Measurements from ENCODE around the gene PHLDB3.
"Not testable (repeated sequence)": the region's sequence is repeated elsewhere in the genome, so short reads cannot be mapped to it uniquely, and the experiment has no call there.

The PHLDB3 gene

DNA sequence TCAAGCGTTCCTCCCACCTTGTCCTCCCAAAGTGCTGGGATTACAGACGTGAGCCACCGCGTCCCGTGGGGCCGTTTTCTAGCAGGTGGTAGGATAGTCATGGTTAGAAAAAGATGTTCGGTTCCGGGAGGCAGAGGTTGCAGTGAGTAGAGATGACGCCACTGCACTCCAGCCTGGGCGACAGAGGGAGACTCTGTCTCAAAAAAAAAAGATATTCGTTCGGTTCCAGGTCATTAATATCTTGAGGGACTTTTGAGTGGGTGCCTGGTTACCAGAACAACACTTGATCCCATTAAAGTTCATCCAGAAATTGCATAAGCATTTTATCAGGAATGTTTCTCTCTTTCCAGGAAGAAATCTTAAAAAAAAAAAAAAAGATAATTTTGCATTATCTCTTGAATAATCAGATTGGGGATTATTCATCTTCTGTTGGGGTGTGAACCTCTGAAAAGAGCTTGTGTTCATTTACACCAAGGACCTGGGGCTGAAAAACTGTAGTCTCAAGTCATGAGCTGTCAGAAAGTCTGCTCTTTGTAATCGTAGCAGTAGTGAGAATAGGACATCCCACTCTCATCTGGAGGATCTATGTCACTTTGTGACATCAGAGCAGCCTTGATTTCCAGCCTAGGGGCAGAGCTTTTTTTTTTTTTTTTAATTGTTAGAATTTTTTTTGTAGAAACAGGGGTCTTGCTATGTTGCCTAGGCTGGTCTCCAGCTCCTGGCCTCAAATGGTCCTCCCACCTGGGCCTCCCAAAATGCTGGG, 23.5 kb upstream of the PHLDB3 start:
- no peak for DNase-seq (ENCODE audit: low spot score)
- TF ChIP-seq, protein P1, sequence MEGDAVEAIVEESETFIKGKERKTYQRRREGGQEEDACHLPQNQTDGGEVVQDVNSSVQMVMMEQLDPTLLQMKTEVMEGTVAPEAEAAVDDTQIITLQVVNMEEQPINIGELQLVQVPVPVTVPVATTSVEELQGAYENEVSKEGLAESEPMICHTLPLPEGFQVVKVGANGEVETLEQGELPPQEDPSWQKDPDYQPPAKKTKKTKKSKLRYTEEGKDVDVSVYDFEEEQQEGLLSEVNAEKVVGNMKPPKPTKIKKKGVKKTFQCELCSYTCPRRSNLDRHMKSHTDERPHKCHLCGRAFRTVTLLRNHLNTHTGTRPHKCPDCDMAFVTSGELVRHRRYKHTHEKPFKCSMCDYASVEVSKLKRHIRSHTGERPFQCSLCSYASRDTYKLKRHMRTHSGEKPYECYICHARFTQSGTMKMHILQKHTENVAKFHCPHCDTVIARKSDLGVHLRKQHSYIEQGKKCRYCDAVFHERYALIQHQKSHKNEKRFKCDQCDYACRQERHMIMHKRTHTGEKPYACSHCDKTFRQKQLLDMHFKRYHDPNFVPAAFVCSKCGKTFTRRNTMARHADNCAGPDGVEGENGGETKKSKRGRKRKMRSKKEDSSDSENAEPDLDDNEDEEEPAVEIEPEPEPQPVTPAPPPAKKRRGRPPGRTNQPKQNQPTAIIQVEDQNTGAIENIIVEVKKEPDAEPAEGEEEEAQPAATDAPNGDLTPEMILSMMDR (IDR thresholded peaks at IDR 0.05; ENCODE audit: extremely low read depth, insufficient read depth, missing control alignments) = no peak
- in situ Hi-C loops (cut with MboI; ENCODE audit: low pct_unique_long_range_greater_than_20kb, low sequenced_read_pairs, unreplicated experiment) = no loop called here

DNA sequence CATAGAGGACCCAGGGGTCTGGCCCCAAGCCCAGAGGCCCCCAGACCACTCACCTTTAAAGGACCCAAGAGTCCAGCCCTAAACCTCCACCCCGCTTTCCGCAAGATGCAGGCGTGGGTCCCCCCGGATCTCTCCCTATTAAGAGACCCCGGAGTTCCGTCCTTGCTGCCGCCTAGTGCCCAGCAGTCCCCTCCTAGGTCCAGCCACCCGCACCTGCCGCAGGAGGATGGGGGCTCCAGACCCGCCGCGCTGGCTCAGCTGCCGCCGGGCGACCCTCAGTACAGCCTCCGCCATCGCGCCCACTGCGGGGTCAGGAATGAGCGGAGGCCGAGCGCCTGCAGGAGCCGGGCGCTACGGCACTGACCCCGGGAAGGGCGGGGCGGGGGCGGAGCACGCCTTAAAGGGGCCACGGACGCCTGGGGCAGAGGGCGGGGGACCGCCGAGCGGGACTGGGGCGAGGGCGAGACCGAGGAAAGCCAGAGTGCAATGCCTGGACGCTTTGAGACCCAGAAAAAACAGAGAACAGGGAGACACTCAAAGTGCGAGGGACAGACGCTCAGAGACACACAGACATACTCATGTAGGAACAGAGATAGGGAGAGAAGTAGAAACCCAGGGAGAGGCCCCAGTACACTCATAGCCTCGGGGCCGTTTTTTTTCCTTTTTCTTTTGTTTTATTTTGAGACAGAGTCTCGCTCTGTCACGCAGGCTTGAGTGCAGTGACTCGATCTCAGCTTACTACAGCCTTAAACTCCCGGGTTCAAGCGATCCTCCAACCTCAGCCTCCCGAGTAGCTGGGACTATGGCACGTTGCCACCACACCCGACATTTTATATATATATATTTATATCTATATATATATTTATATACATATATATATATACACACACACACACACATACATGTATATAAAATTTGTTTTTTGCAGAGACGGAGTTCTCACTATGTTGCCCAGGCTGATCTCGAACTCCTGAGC, 22.6 kb upstream of the PHLDB3 start, which contains the start of gene ETHE1:
TSS of gene ETHE1 (minus strand) at position 318 of the 976 bp plus-strand sequence. CDS start at position 294, 24 bp downstream.
- peak; percentile 86 for DNase-seq (ENCODE audit: low spot score)
- in situ Hi-C loops (cut with MboI; ENCODE audit: low pct_unique_long_range_greater_than_20kb, low sequenced_read_pairs, unreplicated experiment) = no loop called here
- TF ChIP-seq, protein P1 (IDR thresholded peaks at IDR 0.05; ENCODE audit: extremely low read depth, insufficient read depth, missing control alignments) = no peak

DNA sequence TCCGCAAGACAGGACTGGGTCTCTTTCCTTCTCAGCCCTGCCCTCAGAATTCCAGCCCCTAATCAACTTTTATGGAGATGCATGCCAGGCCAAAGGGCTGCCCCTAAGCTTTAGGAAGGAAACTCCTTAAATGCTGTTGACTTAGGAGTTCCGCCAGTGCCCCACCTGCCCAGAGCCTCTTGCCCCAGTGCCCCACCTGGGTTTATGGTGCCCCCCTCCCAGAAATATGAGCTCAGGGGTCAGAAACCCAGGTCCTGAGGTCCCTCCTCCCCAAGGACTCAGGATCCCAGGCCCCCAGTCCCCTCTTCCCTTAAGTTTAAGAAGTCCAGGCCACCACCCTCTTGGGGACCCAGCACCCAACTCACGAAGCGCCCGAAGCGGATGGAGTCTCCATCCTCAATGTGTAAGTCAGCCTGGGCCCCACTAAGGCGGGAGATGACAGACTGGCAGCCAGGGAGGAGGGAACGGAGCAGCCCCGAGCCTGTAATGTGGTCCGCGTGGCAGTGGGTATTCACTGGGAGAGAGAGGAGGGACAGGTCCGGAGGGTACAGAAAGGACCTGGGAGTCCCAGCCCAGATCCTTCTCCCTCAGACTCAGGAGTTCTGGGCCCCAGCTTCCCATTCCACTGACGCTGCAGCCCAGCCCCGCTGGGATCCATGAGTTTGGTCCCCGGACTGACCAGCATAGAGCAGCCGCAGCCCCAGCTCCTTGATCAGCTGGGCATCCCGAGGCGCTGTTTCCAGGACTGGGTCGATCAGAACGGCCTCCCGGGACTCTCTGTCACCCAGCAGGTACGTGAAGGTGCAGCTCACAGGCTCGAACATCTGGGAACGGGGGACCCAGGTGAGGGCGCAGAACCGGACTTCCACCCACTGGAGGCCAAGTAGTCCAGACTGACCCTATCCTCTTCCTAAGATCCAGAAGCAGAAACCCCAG, 21.6 kb upstream of the PHLDB3 start:
- in situ Hi-C loops (cut with MboI; ENCODE audit: low pct_unique_long_range_greater_than_20kb, low sequenced_read_pairs, unreplicated experiment) = no loop called here
- TF ChIP-seq, protein P1 (IDR thresholded peaks at IDR 0.05; ENCODE audit: extremely low read depth, insufficient read depth, missing control alignments) = no peak
- no peak for DNase-seq (ENCODE audit: low spot score)

DNA sequence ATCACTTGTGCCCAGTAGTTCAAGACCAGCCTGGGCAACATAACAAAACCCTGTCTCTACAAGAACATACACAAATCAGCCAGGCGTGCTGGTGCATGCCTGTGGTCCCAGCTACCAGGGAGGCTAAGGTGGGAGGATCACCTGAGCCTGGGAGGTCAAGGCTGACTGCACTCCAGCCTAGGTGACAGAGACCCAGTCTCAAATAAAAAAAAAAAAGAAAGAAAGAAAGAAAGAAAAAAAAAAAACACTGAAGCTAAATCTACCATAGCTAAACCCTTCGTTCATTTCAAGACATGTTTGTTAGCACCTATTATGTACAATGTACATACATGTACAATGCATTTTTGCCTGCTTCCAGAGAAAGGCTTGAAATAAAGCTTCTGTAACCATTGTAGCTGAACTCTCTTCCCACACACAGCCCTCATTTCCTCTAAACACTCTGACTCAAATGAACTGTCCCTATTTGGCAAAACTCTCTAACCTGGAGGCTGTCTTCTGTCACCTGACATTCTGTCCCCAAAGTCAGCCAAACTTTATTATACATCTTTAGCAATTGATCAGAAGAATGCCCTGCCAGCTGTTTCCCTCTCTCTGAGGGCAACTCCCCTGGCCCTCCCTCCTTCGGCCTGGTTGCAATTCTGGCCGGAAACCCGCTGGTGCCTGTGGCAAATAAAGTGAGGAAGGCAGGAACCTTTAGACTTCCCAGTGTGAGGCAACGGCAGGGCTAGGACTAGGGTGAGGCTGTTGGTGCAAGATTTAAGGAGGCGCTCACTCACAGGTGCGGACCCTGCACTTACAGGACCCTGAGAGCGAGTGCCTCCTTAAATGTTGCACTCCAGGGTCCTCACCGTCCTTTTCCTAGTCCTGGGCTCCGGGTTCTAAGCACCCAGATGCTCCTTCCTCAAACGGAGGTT, 20.6 kb upstream of the PHLDB3 start:
- in situ Hi-C loops (cut with MboI; ENCODE audit: low pct_unique_long_range_greater_than_20kb, low sequenced_read_pairs, unreplicated experiment) = loop anchor here (5.0 kb wide), 1 partner anchor 78 kb away; no protein-coding TSS in a partner anchor
- DNase-seq (ENCODE audit: low spot score) = peak; percentile 73
- TF ChIP-seq, protein P1 (IDR thresholded peaks at IDR 0.05; ENCODE audit: extremely low read depth, insufficient read depth, missing control alignments) = no peak

DNA sequence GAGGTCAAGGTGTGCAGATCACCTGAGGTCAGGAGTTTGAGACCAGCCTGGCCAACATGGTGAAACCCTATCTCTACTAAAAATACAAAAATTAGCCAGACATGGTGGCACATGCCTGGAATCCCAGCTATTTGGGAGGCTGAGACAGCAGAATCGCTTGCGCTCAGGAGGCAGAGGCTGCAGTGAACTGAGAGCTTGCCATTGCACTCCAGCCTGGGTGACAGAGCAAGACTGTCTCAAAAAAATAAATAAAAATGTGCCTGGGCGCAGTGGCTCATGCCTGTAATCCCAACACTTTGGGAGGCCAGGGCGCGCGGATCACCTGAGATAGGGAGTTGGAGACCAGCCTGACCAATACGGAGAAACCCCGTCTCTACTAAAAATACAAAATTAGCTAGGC, 19.1 kb upstream of the PHLDB3 start:
- in situ Hi-C loops (cut with MboI; ENCODE audit: low pct_unique_long_range_greater_than_20kb, low sequenced_read_pairs, unreplicated experiment) = loop anchor here (5.0 kb wide), 1 partner anchor 76 kb away; no protein-coding TSS in a partner anchor
- not testable (repeated sequence) for DNase-seq (ENCODE audit: low spot score)

DNA sequence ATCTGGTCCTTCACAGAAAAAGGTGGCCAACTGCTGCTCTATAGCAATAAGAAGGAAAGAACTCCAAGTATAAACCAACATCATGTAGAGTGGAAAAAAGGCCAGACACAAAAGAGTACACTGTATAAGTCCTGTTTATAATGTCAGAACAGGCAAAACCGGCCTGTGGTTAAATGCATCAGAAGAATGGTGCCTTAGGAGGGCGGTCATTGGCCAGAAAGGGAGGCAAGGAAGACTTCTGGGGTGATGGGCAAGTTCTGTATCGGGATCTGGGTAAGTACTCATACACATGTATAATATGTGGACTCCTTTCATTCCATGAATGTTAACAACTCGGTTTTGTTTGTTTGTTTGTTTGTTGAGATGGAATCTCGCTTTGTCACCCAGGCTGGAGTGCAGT, 18.4 kb upstream of the PHLDB3 start:
- no peak for DNase-seq (ENCODE audit: low spot score)
- TF ChIP-seq, protein P1 (IDR thresholded peaks at IDR 0.05; ENCODE audit: extremely low read depth, insufficient read depth, missing control alignments) = no peak
- in situ Hi-C loops (cut with MboI; ENCODE audit: low pct_unique_long_range_greater_than_20kb, low sequenced_read_pairs, unreplicated experiment) = loop anchor here (5.0 kb wide), 1 partner anchor 76 kb away; no protein-coding TSS in a partner anchor
